Stimulated activated CD4-positive, alpha-beta T cell treated with anti-CD3 and anti-CD28 coated beads, Interleukin-15, amount 100 ng/mL, for 1 hour (primary cell): ENCODE data around the gene GRIK4.

Experiments
- DNase-seq, 2 donors: peaks; one replicate each; pipeline ENCODE4 v3.0.0-alpha.2; 2020; ENCODE audit warnings: low read depth in 1 of 2, low spot score in 1 of 2

GRIK4 gene

GRCh38 chr11:120830085-120830620, 318.6 kb downstream of the GRIK4 start:
- no peak for DNase-seq

- no peak for DNase-seq
These were observed 321.1 kb downstream of the GRIK4 start for GRCh38 chr11:120832481-120833238.

- DNase-seq: no peak
These were observed 323.2 kb downstream of the GRIK4 start for GRCh38 chr11:120834686-120835210.

- no peak for DNase-seq
These were observed 324.2 kb downstream of the GRIK4 start for GRCh38 chr11:120835601-120836228.

- DNase-seq: no peak
These were observed 326.1 kb downstream of the GRIK4 start for GRCh38 chr11:120837696-120838095.

GRCh38 chr11:120839201-120839600, 327.7 kb downstream of the GRIK4 start:
- no peak for DNase-seq

- DNase-seq: no peak
These were observed 328.4 kb downstream of the GRIK4 start for GRCh38 chr11:120839846-120840402.

GRCh38 chr11:120840661-120841060, 329.1 kb downstream of the GRIK4 start:
- DNase-seq: no peak

- no peak for DNase-seq
These were observed 329.5 kb downstream of the GRIK4 start for GRCh38 chr11:120841074-120841473.

- no peak for DNase-seq
These were observed 330.6 kb downstream of the GRIK4 start for GRCh38 chr11:120842195-120842594.

GRCh38 chr11:120853435-120853834, 341.9 kb downstream of the GRIK4 start:
- DNase-seq: no peak

GRCh38 chr11:120854988-120855387, 343.4 kb downstream of the GRIK4 start:
- DNase-seq: no peak

GRCh38 chr11:120857508-120857907, 346.0 kb downstream of the GRIK4 start:
- DNase-seq: no peak

GRCh38 chr11:120858740-120859139, 347.2 kb downstream of the GRIK4 start:
- DNase-seq: no peak

- DNase-seq: no peak
These were observed 348.2 kb downstream of the GRIK4 start for GRCh38 chr11:120859552-120860295.

GRCh38 chr11:120863359-120863758, 351.8 kb downstream of the GRIK4 start:
- no peak for DNase-seq

GRCh38 chr11:120867024-120867423, 355.5 kb downstream of the GRIK4 start:
- no peak for DNase-seq

- no peak for DNase-seq
These were observed 356.0 kb downstream of the GRIK4 start for GRCh38 chr11:120867531-120867930.

GRCh38 chr11:120867988-120868387, 356.4 kb downstream of the GRIK4 start:
- DNase-seq: no peak

GRCh38 chr11:120869097-120869496, 357.5 kb downstream of the GRIK4 start:
- no peak for DNase-seq

GRCh38 chr11:120869516-120870011, 358.0 kb downstream of the GRIK4 start:
- DNase-seq: no peak
